Suprapubic skin (tissue), 3 donors: ENCODE results near the gene ACAD9.

Experiments
- EP300 ChIP-seq: sonication (generic); formaldehyde crosslinking; IDR thresholded peaks from one replicate; pipeline ENCODE4 v1.6.1; 2017; ENCODE audit warnings: antibody characterized with exemption
- POLR2A ChIP-seq, 2 donors: fragments of 450-650 bp; IDR thresholded peaks; one replicate each; pipeline ENCODE4 v1.6.1; 2017; ENCODE audit warnings: antibody characterized with exemption in 2 of 2, mild to moderate bottlenecking in 2 of 2, moderate library complexity in 2 of 2
- TF ChIP-seq, protein P1 (sequence below), 2 donors: fragments of 200-600 bp in 1 of 2; fragments of 450-650 bp in 1 of 2; sonication (generic) in 1 of 2; IDR thresholded peaks; one replicate each; pipeline ENCODE4 v1.5.1; 2016 to 2019; ENCODE audit warnings: antibody characterized with exemption in 2 of 2, mild to moderate bottlenecking in 1 of 2, moderate library complexity in 1 of 2

DNA sequence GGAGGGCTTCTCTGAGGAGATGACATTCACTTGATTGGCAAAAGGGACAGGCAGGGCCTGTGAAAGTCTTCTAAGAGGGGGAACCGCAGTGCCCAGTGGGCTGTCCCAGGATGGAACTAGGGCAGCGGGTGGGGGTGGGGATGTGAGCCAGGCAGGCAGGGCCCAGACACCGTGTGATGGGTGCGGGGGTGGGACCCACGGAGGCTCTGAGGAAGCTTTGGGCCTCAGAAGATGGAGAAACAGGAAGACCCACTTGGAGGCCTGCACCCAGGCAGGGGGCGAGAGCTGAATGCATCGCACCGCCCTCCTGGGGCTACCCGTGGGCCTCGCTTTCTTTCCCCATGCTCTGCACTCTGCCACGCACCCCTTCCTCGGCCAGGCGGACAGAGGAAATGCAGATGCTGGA, 32.9 kb upstream of the ACAD9 start:
- TF ChIP-seq, protein P1, sequence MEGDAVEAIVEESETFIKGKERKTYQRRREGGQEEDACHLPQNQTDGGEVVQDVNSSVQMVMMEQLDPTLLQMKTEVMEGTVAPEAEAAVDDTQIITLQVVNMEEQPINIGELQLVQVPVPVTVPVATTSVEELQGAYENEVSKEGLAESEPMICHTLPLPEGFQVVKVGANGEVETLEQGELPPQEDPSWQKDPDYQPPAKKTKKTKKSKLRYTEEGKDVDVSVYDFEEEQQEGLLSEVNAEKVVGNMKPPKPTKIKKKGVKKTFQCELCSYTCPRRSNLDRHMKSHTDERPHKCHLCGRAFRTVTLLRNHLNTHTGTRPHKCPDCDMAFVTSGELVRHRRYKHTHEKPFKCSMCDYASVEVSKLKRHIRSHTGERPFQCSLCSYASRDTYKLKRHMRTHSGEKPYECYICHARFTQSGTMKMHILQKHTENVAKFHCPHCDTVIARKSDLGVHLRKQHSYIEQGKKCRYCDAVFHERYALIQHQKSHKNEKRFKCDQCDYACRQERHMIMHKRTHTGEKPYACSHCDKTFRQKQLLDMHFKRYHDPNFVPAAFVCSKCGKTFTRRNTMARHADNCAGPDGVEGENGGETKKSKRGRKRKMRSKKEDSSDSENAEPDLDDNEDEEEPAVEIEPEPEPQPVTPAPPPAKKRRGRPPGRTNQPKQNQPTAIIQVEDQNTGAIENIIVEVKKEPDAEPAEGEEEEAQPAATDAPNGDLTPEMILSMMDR (IDR thresholded peaks at IDR 0.05) = no peak
- TF ChIP-seq EP300 = no peak
- no peak for TF ChIP-seq POLR2A (IDR thresholded peaks at IDR 0.05)
